Progenitor cell of endocrine pancreas (in vitro differentiated cells): Measurements from ENCODE around the gene GRIK5. TPM values are rescaled to one million over a fixed set of nuclear protein-coding genes. Genes with fewer than 3 reads are reported as not detected.
"Not testable (repeated sequence)": the region's sequence is repeated elsewhere in the genome, so short reads cannot be mapped to it uniquely, and the experiment has no call there.

Experiments used
- DNase-seq: peaks from one replicate; pipeline ENCODE4 v3.0.0; 2021; ENCODE audit warnings: low spot score; ENCODE audit not compliant: unreplicated experiment
- H3K27ac Mint-ChIP-seq: 2 replicates; pipeline ENCODE4 v1.8.0; 2021; ENCODE audit warnings: mild to moderate bottlenecking, moderate library complexity, mixed read lengths
- H3K27me3 Mint-ChIP-seq: 2 replicates; pipeline ENCODE4 v1.8.0; 2021; ENCODE audit warnings: mixed read lengths
- H3K36me3 Mint-ChIP-seq: 2 replicates; pipeline ENCODE4 v1.8.0; 2022; ENCODE audit warnings: mixed read lengths; ENCODE audit not compliant: insufficient read depth
- H3K4me1 Mint-ChIP-seq: 2 replicates; pipeline ENCODE4 v1.8.0; 2021; ENCODE audit warnings: low read depth, mixed read lengths
- H3K4me3 Mint-ChIP-seq: 2 replicates; pipeline ENCODE4 v1.8.0; 2021; ENCODE audit warnings: low read depth, mild to moderate bottlenecking, moderate library complexity, mixed read lengths
- H3K9me3 Mint-ChIP-seq: 2 replicates; pipeline ENCODE4 v1.8.0; 2021; ENCODE audit warnings: low read depth, mixed read lengths
- CTCF ChIP-seq: fragments of 200-600 bp; sonication (generic); IDR thresholded peaks from one replicate; pipeline ENCODE4 v1.5.0; 2021; ENCODE audit warnings: antibody characterized with exemption, mild to moderate bottlenecking; ENCODE audit not compliant: unreplicated experiment
- total RNA-seq: library from RNA; stranded (reverse); gene quantifications from 2 replicates; pipeline ENCODE4 v1.2.1, GENCODE V29; 2021

GRIK5 gene
- total RNA-seq, 1 donor from 2014 or later = 11.6 TPM

GRCh38 chr19:42018503-42019193 is 51.4 kb downstream of the GRIK5 start:
- TF ChIP-seq CTCF = no peak
- no peak overlapping the region for H3K27ac Mint-ChIP-seq
- H3K36me3 Mint-ChIP-seq = peaks cover 2% of the 10 kb centered on the region
- no peak for DNase-seq
- no peak overlapping the region for H3K4me3 Mint-ChIP-seq
- H3K4me1 Mint-ChIP-seq = no peaks in the 10 kb centered on the region
- H3K27me3 Mint-ChIP-seq = no peaks in the 10 kb centered on the region
- no peaks in the 10 kb centered on the region for H3K9me3 Mint-ChIP-seq

DNA sequence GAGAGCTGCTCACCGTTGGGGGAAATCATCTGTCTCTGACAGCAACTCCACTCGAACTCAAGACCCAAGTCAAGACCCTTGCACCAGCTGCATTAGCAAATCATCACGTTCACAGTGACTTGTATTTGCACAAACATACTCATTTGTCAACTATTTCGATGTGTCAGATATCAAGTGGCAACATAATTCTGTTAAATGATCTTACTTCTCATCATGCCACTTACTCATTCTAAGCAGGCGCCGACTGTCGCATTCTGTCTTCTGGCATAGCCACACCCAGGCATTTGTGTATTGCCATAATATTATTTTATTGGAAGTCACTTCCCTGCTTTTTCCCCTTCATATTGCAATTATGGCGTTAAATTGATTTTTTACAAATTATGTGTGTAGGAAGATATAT is 53.0 kb downstream of the GRIK5 start:
- no peaks in the 10 kb centered on the region for H3K9me3 Mint-ChIP-seq
- DNase-seq = no peak
- no peaks in the 10 kb centered on the region for H3K4me1 Mint-ChIP-seq
- no peak overlapping the region for H3K4me3 Mint-ChIP-seq
- TF ChIP-seq CTCF = no peak
- H3K36me3 Mint-ChIP-seq = peaks cover 2% of the 10 kb centered on the region
- H3K27me3 Mint-ChIP-seq = no peaks in the 10 kb centered on the region
- no peak overlapping the region for H3K27ac Mint-ChIP-seq

DNA sequence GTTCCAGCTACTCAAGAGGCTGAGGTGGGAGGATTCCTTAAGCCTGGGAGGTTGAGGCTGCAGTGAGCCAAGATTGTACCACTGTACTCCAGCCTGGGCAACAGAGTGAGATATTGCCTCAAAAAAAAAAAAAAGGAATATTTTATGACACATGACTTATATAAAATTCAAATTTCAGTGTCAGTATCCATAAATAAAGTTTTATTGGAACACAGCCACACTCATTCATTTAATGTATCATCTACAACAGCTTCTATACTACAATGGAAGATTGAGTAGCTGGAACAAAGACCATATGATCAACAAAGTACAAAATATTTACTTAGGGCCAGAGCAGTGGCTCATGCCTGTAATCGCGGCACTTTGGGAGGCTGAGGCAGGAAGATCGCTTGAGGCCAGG is 57.3 kb downstream of the GRIK5 start:
- not testable (repeated sequence) for H3K9me3 Mint-ChIP-seq, H3K27ac Mint-ChIP-seq, H3K4me3 Mint-ChIP-seq, H3K27me3 Mint-ChIP-seq, H3K36me3 Mint-ChIP-seq, H3K4me1 Mint-ChIP-seq, DNase-seq

DNA sequence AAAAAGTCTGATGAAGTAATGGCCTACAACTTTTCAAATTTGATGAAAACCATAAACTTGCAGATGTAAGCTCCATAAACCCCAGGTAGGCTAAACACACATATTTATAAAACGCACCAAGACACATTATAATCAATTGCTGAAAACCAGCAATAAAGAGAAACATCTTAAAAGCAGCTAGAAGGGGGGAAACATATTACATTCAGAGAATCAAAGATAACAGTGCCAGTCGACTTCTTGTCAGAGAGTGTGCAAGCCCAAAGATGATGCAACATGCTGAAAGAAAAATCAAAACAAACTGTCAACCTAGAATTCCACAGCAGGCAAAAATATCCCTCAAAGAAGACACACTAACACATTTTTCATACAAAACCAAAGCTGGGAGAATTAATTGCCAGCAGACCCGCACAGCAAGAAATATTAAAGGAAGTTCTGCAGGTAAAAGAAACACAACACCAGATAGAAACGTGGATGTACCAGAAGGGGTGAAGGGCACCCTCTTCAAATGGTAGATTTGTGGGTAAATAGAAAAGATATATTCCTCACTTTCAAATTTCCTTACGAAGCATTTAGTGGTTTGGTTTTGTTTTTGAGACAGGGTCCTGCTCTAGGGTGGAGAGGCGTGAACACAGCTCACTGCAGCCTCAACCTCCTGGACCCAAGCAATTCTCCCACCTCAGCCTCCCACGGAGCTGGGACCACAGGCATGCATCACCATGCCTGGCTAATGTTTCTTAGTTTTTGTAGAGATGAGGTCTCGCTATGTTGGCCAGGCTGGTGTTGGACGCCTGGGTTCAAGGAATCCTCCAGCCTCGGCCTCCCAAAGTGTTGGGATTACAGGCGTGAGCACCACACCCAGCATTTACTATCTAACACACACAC is 59.5 kb downstream of the GRIK5 start:
- no peaks in the 10 kb centered on the region for H3K36me3 Mint-ChIP-seq
- no peaks in the 10 kb centered on the region for H3K4me1 Mint-ChIP-seq
- TF ChIP-seq CTCF = no peak
- no peaks in the 10 kb centered on the region for H3K9me3 Mint-ChIP-seq
- H3K27me3 Mint-ChIP-seq = no peaks in the 10 kb centered on the region
- H3K27ac Mint-ChIP-seq = no peak overlapping the region
- no peak overlapping the region for H3K4me3 Mint-ChIP-seq
- no peak for DNase-seq

DNA sequence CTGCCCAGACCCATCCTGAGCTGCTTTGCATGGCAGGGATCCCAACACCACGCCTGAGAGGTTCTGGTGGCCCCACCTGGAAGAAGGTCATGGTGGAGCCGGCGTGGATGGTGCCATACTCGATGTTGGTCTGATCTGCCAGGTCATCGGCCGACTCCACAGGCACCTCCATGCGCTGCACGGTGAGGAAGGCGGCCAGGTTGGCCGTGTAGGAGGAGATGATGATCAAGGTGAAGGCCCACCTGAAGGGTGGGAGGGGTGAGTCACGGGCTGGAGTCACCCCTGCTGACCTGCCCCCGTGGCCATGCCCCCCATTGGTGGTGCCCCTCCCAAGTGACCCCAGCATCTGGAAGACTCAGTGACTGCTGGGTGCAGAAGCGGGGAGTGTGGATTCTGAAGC is 63.4 kb downstream of the GRIK5 start:
- no peak overlapping the region for H3K27ac Mint-ChIP-seq
- no peak overlapping the region for H3K4me3 Mint-ChIP-seq
- no peaks in the 10 kb centered on the region for H3K9me3 Mint-ChIP-seq
- H3K36me3 Mint-ChIP-seq = no peaks in the 10 kb centered on the region
- no peaks in the 10 kb centered on the region for H3K4me1 Mint-ChIP-seq
- TF ChIP-seq CTCF = no peak
- H3K27me3 Mint-ChIP-seq = peaks cover 21% of the 10 kb centered on the region
- no peak for DNase-seq
